H9 (cell line): ENCODE measurements around the gene ZNF681. TPM values are rescaled to one million over a fixed set of nuclear protein-coding genes. Genes with fewer than 3 reads are reported as not detected.

Experiments
- DNase-seq: peaks from one replicate; pipeline ENCODE4 v3.0.0-alpha.2; 2017
- H2AFZ ChIP-seq: one replicate; pipeline ENCODE4 v1.6.1; 2013; ENCODE audit warnings: mild to moderate bottlenecking, low read length, control low read depth, moderate library complexity
- H2AK5ac ChIP-seq: 2 replicates; pipeline ENCODE4 v1.6.1; 2013; ENCODE audit warnings: low read length, control low read depth, mixed read lengths; ENCODE audit not compliant: insufficient read length
- H2BK120ac ChIP-seq: one replicate; pipeline ENCODE4 v1.6.1; 2013; ENCODE audit warnings: low read depth, mild to moderate bottlenecking, low read length, control low read depth, inconsistent platforms; ENCODE audit not compliant: poor library complexity, severe bottlenecking
- H2BK12ac ChIP-seq: 2 replicates; pipeline ENCODE4 v1.6.1; 2013; ENCODE audit warnings: low read length, control low read depth, mixed read lengths, low read depth; ENCODE audit not compliant: insufficient read length
- H2BK15ac ChIP-seq: 2 replicates; pipeline ENCODE4 v1.6.1; 2013; ENCODE audit warnings: low read depth, low read length, control low read depth
- H2BK20ac ChIP-seq: one replicate; pipeline ENCODE4 v1.6.1; 2013; ENCODE audit warnings: low read depth, mild to moderate bottlenecking, low read length, control low read depth, inconsistent platforms; ENCODE audit not compliant: poor library complexity, severe bottlenecking
- H2BK5ac ChIP-seq: 2 replicates; pipeline ENCODE4 v1.6.1; 2013; ENCODE audit warnings: low read length, control low read depth, mixed read lengths; ENCODE audit not compliant: insufficient read length
- H3K14ac ChIP-seq: 2 replicates; pipeline ENCODE4 v1.6.1; 2013; ENCODE audit warnings: low read length, control low read depth; ENCODE audit not compliant: insufficient read depth
- H3K18ac ChIP-seq: 2 replicates; pipeline ENCODE4 v1.6.1; 2013; ENCODE audit warnings: low read depth, mild to moderate bottlenecking, mixed read lengths, low read length, control low read depth; ENCODE audit not compliant: insufficient read length
- H3K23ac ChIP-seq: 2 replicates; pipeline ENCODE4 v1.6.1; 2013; ENCODE audit warnings: low read length, control low read depth, mixed read lengths, low read depth; ENCODE audit not compliant: insufficient read length
- H3K23me2 ChIP-seq: 2 replicates; pipeline ENCODE4 v1.6.1; 2013; ENCODE audit warnings: low read depth, mild to moderate bottlenecking, mixed read lengths, low read length, control low read depth; ENCODE audit not compliant: insufficient read length, poor library complexity, severe bottlenecking
- H3K27ac ChIP-seq: 2 replicates; pipeline ENCODE4 v1.5.1; 2013; ENCODE audit warnings: low read length, control low read depth, mixed read lengths, low read depth; ENCODE audit not compliant: insufficient read length
- H3K27me3 ChIP-seq: 2 replicates; pipeline ENCODE4 v1.6.1; 2013; ENCODE audit warnings: low read length, control low read depth, inconsistent platforms; ENCODE audit not compliant: insufficient read depth
- H3K4ac ChIP-seq: 2 replicates; pipeline ENCODE4 v1.6.1; 2013; ENCODE audit warnings: low read depth, mild to moderate bottlenecking, control low read depth, inconsistent platforms, low read length, moderate library complexity
- H3K4me1 ChIP-seq: 2 replicates; pipeline ENCODE4 v1.6.1; 2013; ENCODE audit warnings: low read length, control low read depth, inconsistent platforms; ENCODE audit not compliant: insufficient read depth
- H3K4me2 ChIP-seq: 2 replicates; pipeline ENCODE4 v1.6.1; 2013; ENCODE audit warnings: low read length, control low read depth, mixed read lengths; ENCODE audit not compliant: insufficient read length, insufficient read depth
- H3K56ac ChIP-seq: 2 replicates; pipeline ENCODE4 v1.6.1; 2013; ENCODE audit warnings: low read depth, mild to moderate bottlenecking, mixed read lengths, low read length, control low read depth; ENCODE audit not compliant: insufficient read length
- H3K79me1 ChIP-seq: 2 replicates; pipeline ENCODE4 v1.6.1; 2013; ENCODE audit warnings: low read depth, mild to moderate bottlenecking, moderate library complexity, low read length, control low read depth, inconsistent platforms; ENCODE audit not compliant: insufficient read depth, poor library complexity, severe bottlenecking
- H3K79me2 ChIP-seq: 2 replicates; pipeline ENCODE4 v1.6.1; 2013; ENCODE audit warnings: low read length, control low read depth, inconsistent platforms; ENCODE audit not compliant: insufficient read depth
- H3K9ac ChIP-seq: 2 replicates; pipeline ENCODE4 v1.6.1; 2013; ENCODE audit warnings: low read length, control low read depth, mixed read lengths; ENCODE audit not compliant: insufficient read length; ENCODE audit errors: extremely low read depth
- H3K9me3 ChIP-seq: one replicate; pipeline ENCODE4 v1.6.1; 2013; ENCODE audit warnings: low read depth, low read length, inconsistent platforms; ENCODE audit not compliant: control insufficient read depth
- H3T11ph ChIP-seq: one replicate; pipeline ENCODE4 v1.6.1; 2013; ENCODE audit warnings: mild to moderate bottlenecking, low read length, control low read depth, inconsistent platforms
- H4K20me1 ChIP-seq: one replicate; pipeline ENCODE4 v1.6.1; 2013; ENCODE audit not compliant: control insufficient read depth, insufficient read length, insufficient read depth
- H4K5ac ChIP-seq: 2 replicates; pipeline ENCODE4 v1.6.1; 2013; ENCODE audit warnings: low read depth, mild to moderate bottlenecking, mixed read lengths, low read length, control low read depth; ENCODE audit not compliant: insufficient read length
- H4K8ac ChIP-seq: replicated peaks from 2 replicates; pipeline ENCODE4 v1.6.1; 2013; ENCODE audit warnings: low read length, control low read depth, mixed read lengths, low read depth; ENCODE audit not compliant: insufficient read length
- H4K91ac ChIP-seq: 2 replicates; pipeline ENCODE4 v1.6.1; 2013; ENCODE audit warnings: low read depth, mild to moderate bottlenecking, moderate library complexity, mixed read lengths, low read length, control low read depth; ENCODE audit not compliant: insufficient read length
- H3K27ac Mint-ChIP-seq, 3 experiments: 2 replicates in 2 of 3; 3 replicates in 1 of 3; pipeline ENCODE4 v1.8.0; 2020 to 2021; ENCODE audit warnings: mixed read lengths in 3 of 3, mild to moderate bottlenecking in 1 of 3, moderate library complexity in 1 of 3
- H3K27me3 Mint-ChIP-seq: 2 replicates; pipeline ENCODE4 v1.8.0; 2021; ENCODE audit warnings: low read depth, mild to moderate bottlenecking, moderate library complexity, mixed read lengths
- H3K36me3 Mint-ChIP-seq, 3 experiments: 2 replicates in 2 of 3; 3 replicates in 1 of 3; pipeline ENCODE4 v1.8.0; 2020 to 2021; ENCODE audit warnings: low read depth in 3 of 3, mixed read lengths in 3 of 3; ENCODE audit not compliant: insufficient read depth in 1 of 3
- H3K4me1 Mint-ChIP-seq, 2 experiments: 2 replicates each; pipeline ENCODE4 v1.8.0; 2020; ENCODE audit warnings: mixed read lengths in 2 of 2
- H3K4me3 Mint-ChIP-seq, 2 experiments: 2 replicates in 1 of 2; 3 replicates in 1 of 2; pipeline ENCODE4 v1.8.0; 2020 to 2021; ENCODE audit warnings: mild to moderate bottlenecking in 2 of 2, mixed read lengths in 2 of 2, moderate library complexity in 1 of 2
- H3K9me3 Mint-ChIP-seq, 2 experiments: 2 replicates in 1 of 2; 3 replicates in 1 of 2; pipeline ENCODE4 v1.8.0; 2020; ENCODE audit warnings: mild to moderate bottlenecking in 2 of 2, mixed read lengths in 2 of 2, moderate library complexity in 1 of 2
- CTCF ChIP-seq: fragments of 200-600 bp; sonication (generic); conservative IDR thresholded peaks from 3 replicates; pipeline ENCODE4 v1.8.0; 2021; ENCODE audit warnings: antibody characterized with exemption, mild to moderate bottlenecking
- WGBS: extraction: QIAGEN DNeasy Blood & Tissue Kit; methylation state at CpG from one replicate; pipeline ENCODE4 v1.1.7; 2013; ENCODE audit warnings: missing lambda C conversion rate, low lambda C conversion rate, mixed read lengths; ENCODE audit not compliant: insufficient read length; ENCODE audit errors: extremely low coverage; 5-methylcytosine and 5-hydroxymethylcytosine counted together
- total RNA-seq: library from RNA; stranded (reverse); gene quantifications from 2 replicates; pipeline ENCODE4 v1.2.1, GENCODE V29; 2021

ZNF681 gene
- total RNA-seq, 1 experiment from 2014 or later: 10.4 TPM

- Mint-ChIP-seq H3K36me3 (peaks cover 73 to 92% (median 87%) of the 10 kb centered on the region in 3 experiments), H3K9me3 (no peaks in the 10 kb centered on the region), H3K27ac (no peak overlapping the region), H3K4me3 (no peak overlapping the region; a peak in 1 of 5 replicates), H3K27me3 (no peaks in the 10 kb centered on the region), H3K4me1 (no peaks in the 10 kb centered on the region)
- Histone ChIP-seq H2AFZ (no peak overlapping the region), H4K5ac (no peak overlapping the region), H3T11ph (no peak overlapping the region), H3K27ac (no peak overlapping the region), H4K8ac (no peak overlapping the region), H3K14ac (no peak overlapping the region), H2BK15ac (no peak overlapping the region), H3K23ac (no peak overlapping the region), H3K9ac (no peak overlapping the region), H3K4me2 (no peak overlapping the region), H2BK5ac (no peak overlapping the region), H3K18ac (no peak overlapping the region), H3K27me3 (no peaks in the 10 kb centered on the region), H3K23me2 (no peaks in the 10 kb centered on the region), H3K56ac (no peak overlapping the region), H3K79me1 (peaks cover 9% of the 10 kb centered on the region), H3K4me1 (no peaks in the 10 kb centered on the region), H3K9me3 (no peaks in the 10 kb centered on the region), H2BK20ac (no peak overlapping the region), H3K79me2 (peaks cover 6% of the 10 kb centered on the region; the same call in 1 of the 2 replicates), H4K91ac (no peak overlapping the region), H3K4ac (no peak overlapping the region), H2BK12ac (no peak overlapping the region), H2BK120ac (no peak overlapping the region), H4K20me1 (no peaks in the 10 kb centered on the region), H2AK5ac (no peak overlapping the region)
- no peak for TF ChIP-seq CTCF
- no peak for DNase-seq
- no CpG with 5 or more reads among the region's 2 CpGs for WGBS
Measured at GRCh38 chr19:23784274-23784673, 25.6 kb upstream of the ZNF681 start.
